AG20443 (cell line): ENCODE results near the gene IFT80.

Source experiments
- DNase-seq: peaks from one replicate; pipeline ENCODE4 v3.0.0; 2012; ENCODE audit warnings: low spot score, mixed read lengths

The IFT80 gene

GRCh38 chr3:160399125-160400029, at the start of gene IFT80, which contains the start of gene SMC4:
Gene IFT80, minus strand, starts transcription at chr3:160399225. Its CDS starts 14,625 bp downstream, at chr3:160384600.
Gene SMC4, plus strand, starts transcription at chr3:160399650. Its CDS starts 1,177 bp downstream, at chr3:160400827.
- peak; percentile 96 for DNase-seq

GRCh38 chr3:160447544-160447943, 48.5 kb upstream of the IFT80 start:
- no peak for DNase-seq

- no peak for DNase-seq
Observed at GRCh38 chr3:160446522-160447056, 47.6 kb upstream of the IFT80 start.

- DNase-seq = no peak
Observed at GRCh38 chr3:160445854-160446253, 46.8 kb upstream of the IFT80 start.

- no peak for DNase-seq
Observed at GRCh38 chr3:160444411-160444810, 45.4 kb upstream of the IFT80 start.

GRCh38 chr3:160440687-160441086, 41.7 kb upstream of the IFT80 start:
- no peak for DNase-seq

- DNase-seq = no peak
Observed at GRCh38 chr3:160437083-160437455, 38.0 kb upstream of the IFT80 start.

GRCh38 chr3:160435747-160436146, 36.7 kb upstream of the IFT80 start:
- DNase-seq = no peak

- no peak for DNase-seq
Observed at GRCh38 chr3:160435095-160435494, 36.1 kb upstream of the IFT80 start.

- peak; percentile 59 for DNase-seq
Observed at GRCh38 chr3:160434071-160434470, 35.0 kb upstream of the IFT80 start.

GRCh38 chr3:160427832-160428424, 28.9 kb upstream of the IFT80 start:
- no peak for DNase-seq

GRCh38 chr3:160417311-160417710, 18.3 kb upstream of the IFT80 start:
- no peak for DNase-seq

- peak; percentile 78 for DNase-seq
Observed at GRCh38 chr3:160413613-160414248, 14.7 kb upstream of the IFT80 start.

GRCh38 chr3:160412477-160412876, 13.5 kb upstream of the IFT80 start:
- DNase-seq = no peak

GRCh38 chr3:160409812-160410610, 11.0 kb upstream of the IFT80 start:
- no peak for DNase-seq

GRCh38 chr3:160403796-160404470, 4.9 kb upstream of the IFT80 start:
- DNase-seq = no peak

- no peak for DNase-seq
Observed at GRCh38 chr3:160403028-160403545, 4.1 kb upstream of the IFT80 start.

GRCh38 chr3:160402221-160403027, 3.4 kb upstream of the IFT80 start:
- DNase-seq = no peak

GRCh38 chr3:160401291-160402095, 2.5 kb upstream of the IFT80 start:
- peak; percentile 17 for DNase-seq
